ENCODE measurements around the gene MYBBP1A. TPM values are rescaled to one million over a fixed set of nuclear protein-coding genes. Genes with fewer than 3 reads are reported as not detected.

Gene MYBBP1A
- polyA plus RNA-seq, 12 donors, result 22.4 to 77.3 (median 29.3) TPM; not detected in 1

GRCh38 chr17:4520894-4521600, 34.1 kb downstream of the MYBBP1A start:
- DNase-seq, result no peak

- DNase-seq, result no peak
Observed at GRCh38 chr17:4520060-4520893, 34.9 kb downstream of the MYBBP1A start.

GRCh38 chr17:4519361-4519788, 35.8 kb downstream of the MYBBP1A start:
- no peak for DNase-seq

- DNase-seq, result no peak
Observed at GRCh38 chr17:4518901-4519300, 36.3 kb downstream of the MYBBP1A start.

GRCh38 chr17:4516735-4517134, 38.4 kb downstream of the MYBBP1A start:
- no peak for DNase-seq

GRCh38 chr17:4515501-4515900, 39.7 kb downstream of the MYBBP1A start:
- DNase-seq, result no peak

- DNase-seq, result no peak
Observed at GRCh38 chr17:4514779-4515178, 40.4 kb downstream of the MYBBP1A start.

- DNase-seq, result no peak
Observed at GRCh38 chr17:4514206-4514605, 41.0 kb downstream of the MYBBP1A start.

- DNase-seq, result no peak
Observed at GRCh38 chr17:4513113-4514032, 41.8 kb downstream of the MYBBP1A start.

- DNase-seq, result no peak
Observed at GRCh38 chr17:4512156-4513112, 42.8 kb downstream of the MYBBP1A start.

GRCh38 chr17:4511199-4511932, 43.8 kb downstream of the MYBBP1A start:
- DNase-seq, result no peak

GRCh38 chr17:4510618-4510941, 44.6 kb downstream of the MYBBP1A start:
- no peak for DNase-seq

GRCh38 chr17:4509923-4510617, 45.1 kb downstream of the MYBBP1A start:
- DNase-seq, result no peak

- no peak for DNase-seq
Observed at GRCh38 chr17:4509401-4509800, 45.8 kb downstream of the MYBBP1A start.

GRCh38 chr17:4508207-4508606, 47.0 kb downstream of the MYBBP1A start:
- no peak for DNase-seq

- DNase-seq, result no peak
Observed at GRCh38 chr17:4507361-4508111, 47.6 kb downstream of the MYBBP1A start.

- no peak for DNase-seq
Observed at GRCh38 chr17:4506892-4507291, 48.3 kb downstream of the MYBBP1A start.

- no peak for DNase-seq
Observed at GRCh38 chr17:4506175-4506813, 48.9 kb downstream of the MYBBP1A start.

Data from muscle of arm (tissue), 12 donors.